PC-3 (cell line): Measurements from ENCODE around the gene FGF4. TPM values are rescaled to one million over a fixed set of nuclear protein-coding genes. Genes with fewer than 3 reads are reported as not detected.

Experiments
- ATAC-seq: fragments of 200-7000 bp; cut with Tn5 transposase; 2 replicates; pipeline ENCODE4 v1.9.1; 2020; ENCODE audit warnings: mild to moderate bottlenecking, moderate library complexity
- BruUV-seq: library from RNA; stranded (reverse); fragments of 400-500 nt; replicated peaks from 2 replicates; lab custom pipeline; 2021; lab: Mats Ljungman, UMichigan
- CTCF ChIA-PET: fragments of 300-600 bp; sonication (Branson Sonifier 250); formaldehyde crosslinking; loops from one replicate; lab custom pipeline; 2022; ENCODE audit warnings: antibody characterized with exemption; lab: Charles Lee
- POLR2A ChIA-PET: fragments of 300-600 bp; sonication (Branson Sonifier 250); formaldehyde crosslinking; loops from one replicate; lab custom pipeline; 2022; ENCODE audit warnings: antibody characterized with exemption; ENCODE audit not compliant: unreplicated experiment; lab: Charles Lee
- DNase-seq: peaks from one replicate; pipeline ENCODE4 v3.0.0-alpha.2; 2015
- H2AFZ ChIP-seq: fragments of 300-600 bp; sonication (generic); 2 replicates; pipeline ENCODE4 v1.6.0; 2016; ENCODE audit warnings: antibody characterized with exemption, low read length
- H3F3A ChIP-seq: fragments of 300-600 bp; sonication (generic); one replicate; pipeline ENCODE4 v1.6.0; 2017; ENCODE audit warnings: antibody characterized with exemption, low read length, control low read depth, mild to moderate bottlenecking; ENCODE audit not compliant: unreplicated experiment
- H3K27ac ChIP-seq: fragments of 300-600 bp; sonication (generic); 2 replicates; pipeline ENCODE4 v1.5.1; 2016; ENCODE audit warnings: mild to moderate bottlenecking, low read length
- H3K27me3 ChIP-seq: fragments of 300-600 bp; sonication (generic); 2 replicates; pipeline ENCODE4 v1.6.1; 2016; ENCODE audit warnings: low read length, mixed read lengths
- H3K36me3 ChIP-seq: fragments of 300-600 bp; sonication (generic); 2 replicates; pipeline ENCODE4 v1.6.1; 2016; ENCODE audit warnings: low read depth, mixed run types, low read length, mixed read lengths
- H3K4me1 ChIP-seq: fragments of 300-600 bp; sonication (generic); 2 replicates; pipeline ENCODE4 v1.5.1; 2016; ENCODE audit warnings: low read length; ENCODE audit not compliant: insufficient read depth
- H3K4me2 ChIP-seq: fragments of 300-600 bp; sonication (generic); 2 replicates; pipeline ENCODE4 v1.6.0; 2016; ENCODE audit warnings: low read length
- H3K4me3 ChIP-seq: fragments of 300-600 bp; sonication (generic); 2 replicates; pipeline ENCODE4 v1.5.1; 2016; ENCODE audit warnings: mild to moderate bottlenecking, low read length, mixed read lengths
- H3K79me2 ChIP-seq: fragments of 300-600 bp; sonication (generic); 2 replicates; pipeline ENCODE4 v1.6.1; 2017; ENCODE audit warnings: low read length, mixed read lengths
- H3K9ac ChIP-seq: fragments of 300-600 bp; sonication (generic); 2 replicates; pipeline ENCODE4 v1.6.0; 2016; ENCODE audit warnings: mild to moderate bottlenecking, low read length
- H3K9me2 ChIP-seq: fragments of 300-600 bp; sonication (generic); replicated peaks from 2 replicates; pipeline ENCODE4 v1.6.1; 2016; ENCODE audit warnings: mixed run types, low read length, mixed read lengths
- H3K9me3 ChIP-seq: fragments of 300-600 bp; sonication (generic); 2 replicates; pipeline ENCODE4 v1.6.1; 2016; ENCODE audit warnings: low read length, mixed read lengths
- H4K20me1 ChIP-seq: fragments of 300-600 bp; sonication (generic); 2 replicates; pipeline ENCODE4 v1.6.1; 2016; ENCODE audit warnings: low read length, mixed read lengths
- EZH2 ChIP-seq: fragments of 300-600 bp; sonication (generic); IDR thresholded peaks from one replicate; pipeline ENCODE4 v1.6.1; 2017; ENCODE audit warnings: antibody characterized with exemption, mild to moderate bottlenecking, low read length; ENCODE audit not compliant: unreplicated experiment
- EZH2phosphoT487 ChIP-seq: fragments of 300-600 bp; sonication (generic); IDR thresholded peaks from 2 replicates; pipeline ENCODE4 v1.6.1; 2018; ENCODE audit warnings: mild to moderate bottlenecking, antibody characterized with exemption, low read length, borderline replicate concordance
- intact Hi-C: fragments of 100-400 bp; cut with micrococcal nuclease; formaldehyde crosslinking; loops from 2 replicates; pipeline ENCODE4 v1.9.0; 2023
- total RNA-seq: library from RNA; depleted of rRNA; stranded (reverse); fragments of >200 nt; gene quantifications from 2 replicates; pipeline ENCODE4 v1.2.3, GENCODE V29; 2014
- TF ChIP-seq, protein P1 (sequence below): fragments of 300-600 bp; sonication (generic); conservative IDR thresholded peaks from 2 replicates; pipeline ENCODE4 v1.5.1; 2017; ENCODE audit warnings: antibody characterized with exemption, low read depth, mild to moderate bottlenecking, low read length

The FGF4 gene
- total RNA-seq, 1 experiment from 2014 or later = not detected

DNA sequence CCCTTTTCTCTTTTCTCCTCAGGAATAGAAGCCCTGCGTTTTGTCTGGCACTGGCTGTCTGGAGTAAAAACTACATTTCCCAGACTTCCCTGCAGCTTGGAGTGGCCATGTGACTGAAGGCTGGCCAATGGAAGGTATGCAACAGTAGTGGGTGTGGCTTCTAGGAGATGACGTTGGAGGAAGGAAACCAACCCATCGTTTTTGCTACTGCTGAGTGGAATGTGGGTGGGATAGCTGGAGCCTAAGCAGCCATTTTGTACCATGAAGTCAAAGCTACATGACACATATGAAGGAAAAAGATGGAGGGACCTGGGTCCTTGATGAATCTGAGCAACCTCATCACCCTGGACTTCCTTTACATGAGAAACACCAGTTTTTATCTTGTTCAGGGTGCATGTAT is 24.4 kb upstream of the FGF4 start:
- Histone ChIP-seq H3K27me3 (no peaks in the 10 kb centered on the region), H3K9me2 (no peaks in the 10 kb centered on the region), H3K36me3 (no peaks in the 10 kb centered on the region), H3K79me2 (no peaks in the 10 kb centered on the region), H3K4me2 (no peak overlapping the region), H3K4me3 (no peak overlapping the region), H3K9me3 (no peaks in the 10 kb centered on the region), H3K27ac (no peak overlapping the region), H4K20me1 (no peaks in the 10 kb centered on the region), H3K9ac (no peak overlapping the region), H2AFZ (no peak overlapping the region), H3K4me1 (no peaks in the 10 kb centered on the region), H3F3A (no peaks in the 10 kb centered on the region)
- DNase-seq = peak; percentile 70
- no TSS peak for BruUV-seq
- ChIA-PET CTCF (interaction anchor here (0.6 kb wide), 1 partner anchor 116 kb away, joined by 3 read pairs; no protein-coding TSS in a partner anchor), POLR2A (no interaction called here)
- no peak for TF ChIP-seq EZH2
- TF ChIP-seq, protein P1, sequence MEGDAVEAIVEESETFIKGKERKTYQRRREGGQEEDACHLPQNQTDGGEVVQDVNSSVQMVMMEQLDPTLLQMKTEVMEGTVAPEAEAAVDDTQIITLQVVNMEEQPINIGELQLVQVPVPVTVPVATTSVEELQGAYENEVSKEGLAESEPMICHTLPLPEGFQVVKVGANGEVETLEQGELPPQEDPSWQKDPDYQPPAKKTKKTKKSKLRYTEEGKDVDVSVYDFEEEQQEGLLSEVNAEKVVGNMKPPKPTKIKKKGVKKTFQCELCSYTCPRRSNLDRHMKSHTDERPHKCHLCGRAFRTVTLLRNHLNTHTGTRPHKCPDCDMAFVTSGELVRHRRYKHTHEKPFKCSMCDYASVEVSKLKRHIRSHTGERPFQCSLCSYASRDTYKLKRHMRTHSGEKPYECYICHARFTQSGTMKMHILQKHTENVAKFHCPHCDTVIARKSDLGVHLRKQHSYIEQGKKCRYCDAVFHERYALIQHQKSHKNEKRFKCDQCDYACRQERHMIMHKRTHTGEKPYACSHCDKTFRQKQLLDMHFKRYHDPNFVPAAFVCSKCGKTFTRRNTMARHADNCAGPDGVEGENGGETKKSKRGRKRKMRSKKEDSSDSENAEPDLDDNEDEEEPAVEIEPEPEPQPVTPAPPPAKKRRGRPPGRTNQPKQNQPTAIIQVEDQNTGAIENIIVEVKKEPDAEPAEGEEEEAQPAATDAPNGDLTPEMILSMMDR = no peak
- TF ChIP-seq EZH2phosphoT487 = no peak
- ATAC-seq = peak; percentile 68
- intact Hi-C loops = loop anchor here (5.0 kb wide), 1 partner anchor 112 kb away; no protein-coding TSS in a partner anchor

DNA sequence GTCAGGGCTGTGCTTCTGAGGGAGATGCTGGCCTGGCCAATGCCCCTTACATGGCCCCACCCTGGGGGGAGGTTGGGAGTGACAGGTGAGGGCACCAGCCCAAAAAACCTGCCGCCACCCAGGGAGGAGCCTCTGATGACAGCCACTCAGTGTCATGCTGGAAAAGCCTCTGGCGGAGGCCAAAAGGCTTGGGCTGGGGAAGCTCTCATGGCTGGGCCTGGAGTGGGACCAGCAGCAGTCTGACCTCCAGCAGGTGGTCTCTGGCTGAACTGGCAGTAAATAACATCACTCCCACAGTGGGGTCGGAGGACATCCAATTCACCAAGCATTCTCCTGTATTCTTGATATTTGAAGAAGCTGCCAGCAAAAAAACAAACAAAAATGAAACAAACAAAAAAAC is 24.0 kb upstream of the FGF4 start:
- H3K9me3 ChIP-seq = no peaks in the 10 kb centered on the region
- H3K36me3 ChIP-seq = no peaks in the 10 kb centered on the region
- DNase-seq (no peak), ATAC-seq (no peak)
- BruUV-seq = no TSS peak
- no peaks in the 10 kb centered on the region for H3F3A ChIP-seq
- POLR2A ChIA-PET = no interaction called here
- H3K27ac ChIP-seq = no peak overlapping the region
- H2AFZ ChIP-seq = no peak overlapping the region
- no peaks in the 10 kb centered on the region for H3K27me3 ChIP-seq
- no peak overlapping the region for H3K4me2 ChIP-seq
- no peaks in the 10 kb centered on the region for H4K20me1 ChIP-seq
- H3K4me3 ChIP-seq = no peak overlapping the region
- intact Hi-C loops = loop anchor here (5.0 kb wide), 1 partner anchor 112 kb away; no protein-coding TSS in a partner anchor
- no peaks in the 10 kb centered on the region for H3K9me2 ChIP-seq
- no peaks in the 10 kb centered on the region for H3K79me2 ChIP-seq
- no peak overlapping the region for H3K9ac ChIP-seq
- CTCF ChIA-PET = interaction anchor here (0.6 kb wide), 1 partner anchor 115 kb away, joined by 3 read pairs; no protein-coding TSS in a partner anchor
- no peak for TF ChIP-seq EZH2phosphoT487
- TF ChIP-seq EZH2 = no peak
- TF ChIP-seq, protein P1 = no peak
- H3K4me1 ChIP-seq = no peaks in the 10 kb centered on the region

DNA sequence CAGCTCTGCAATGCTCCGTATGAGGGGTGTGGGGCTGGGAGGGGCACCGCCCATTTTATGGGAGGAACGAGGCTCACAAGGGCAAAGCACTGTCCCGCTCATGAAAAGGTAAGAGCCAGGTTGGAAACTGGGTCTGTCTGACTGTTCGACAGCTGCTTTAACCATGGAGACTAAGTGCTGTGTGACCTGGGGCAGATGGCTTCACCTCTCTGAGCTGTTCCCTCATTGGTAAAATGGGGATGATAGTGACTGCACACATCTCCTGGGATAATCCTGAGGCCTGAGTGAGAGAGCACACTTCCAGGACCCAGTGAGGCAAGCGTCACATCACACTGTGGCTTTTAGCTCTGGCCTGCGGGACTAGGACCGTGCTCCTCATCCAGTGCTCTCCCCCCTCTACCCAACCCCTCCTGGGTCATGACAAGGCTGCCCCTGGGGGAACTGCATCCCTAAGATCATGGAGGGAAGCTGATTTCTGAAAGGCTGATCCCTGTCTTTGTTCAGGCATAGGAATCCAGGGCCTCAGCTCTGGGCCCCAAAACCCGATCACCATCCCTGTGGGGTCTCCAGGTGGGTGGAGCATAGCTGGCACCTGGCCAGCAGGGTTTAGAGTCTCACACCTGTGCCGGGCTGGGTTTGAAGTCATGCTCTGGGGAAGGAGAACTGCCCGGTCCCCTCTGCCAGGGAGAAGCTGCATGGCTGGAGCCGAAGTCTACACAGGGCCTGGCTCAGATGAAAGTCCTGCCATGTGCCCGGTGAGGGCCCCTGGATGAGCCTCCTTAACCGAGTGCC is 22.8 kb upstream of the FGF4 start:
- ATAC-seq (no peak), DNase-seq (no peak)
- H3K4me3 ChIP-seq = no peak overlapping the region
- H3K4me1 ChIP-seq = peaks cover 5% of the 10 kb centered on the region; the same call in 1 of the 2 replicates
- no peaks in the 10 kb centered on the region for H3K9me2 ChIP-seq
- no peaks in the 10 kb centered on the region for H3K36me3 ChIP-seq
- no peaks in the 10 kb centered on the region for H3F3A ChIP-seq
- ChIA-PET POLR2A (no interaction called here), CTCF (no interaction called here)
- no peaks in the 10 kb centered on the region for H3K27me3 ChIP-seq
- H3K9me3 ChIP-seq = no peaks in the 10 kb centered on the region
- H3K79me2 ChIP-seq = no peaks in the 10 kb centered on the region
- intact Hi-C loops = loop anchor here (5.0 kb wide), 1 partner anchor 111 kb away; no protein-coding TSS in a partner anchor
- no peak overlapping the region for H2AFZ ChIP-seq
- BruUV-seq = no TSS peak
- no peak overlapping the region for H3K9ac ChIP-seq
- H4K20me1 ChIP-seq = no peaks in the 10 kb centered on the region
- H3K4me2 ChIP-seq = no peak overlapping the region
- TF ChIP-seq, protein P1 = no peak
- TF ChIP-seq EZH2phosphoT487 (no peak), EZH2 (no peak)
- H3K27ac ChIP-seq = no peak overlapping the region
